ENCODE data around the gene PPP2R5C.
"Not testable (repeated sequence)": the region's sequence is repeated elsewhere in the genome, so short reads cannot be mapped to it uniquely, and the experiment has no call there.

Gene PPP2R5C

GRCh38 chr14:101761032-101761880 is at the start of gene PPP2R5C:
PPP2R5C (plus strand) TSS chr14:101761709; CDS start chr14:101761894, 185 bp downstream.
- CTCF ChIA-PET = interaction anchor here (0.7 kb wide), 1 partner anchor 166 kb away, joined by 3 read pairs; no protein-coding TSS in a partner anchor
- peak within 1 kb of the TSS; percentile 88 for H3K27ac ChIP-seq
- peak; percentile 94 for DNase-seq (ENCODE audit: low spot score)
- POLR2A ChIA-PET (ENCODE audit: low non-redundant PET) = no interaction called here
- no peak for TF ChIP-seq CTCF (conservative IDR thresholded peaks at IDR 0.05; ENCODE audit: low read depth)

- POLR2A ChIA-PET (ENCODE audit: low non-redundant PET); CTCF ChIA-PET; DNase-seq (ENCODE audit: low spot score); H3K27ac ChIP-seq: not testable (repeated sequence)
These were observed 49.7 kb upstream of the PPP2R5C start for GRCh38 chr14:101711857-101712233.

- POLR2A ChIA-PET (ENCODE audit: low non-redundant PET); CTCF ChIA-PET; H3K27ac ChIP-seq; DNase-seq (ENCODE audit: low spot score): not testable (repeated sequence)
These were observed 49.2 kb upstream of the PPP2R5C start for GRCh38 chr14:101712341-101712740.

GRCh38 chr14:101713091-101713490 is 48.4 kb upstream of the PPP2R5C start:
- POLR2A ChIA-PET (ENCODE audit: low non-redundant PET); CTCF ChIA-PET; H3K27ac ChIP-seq; DNase-seq (ENCODE audit: low spot score): not testable (repeated sequence)

GRCh38 chr14:101713621-101714349 is 47.7 kb upstream of the PPP2R5C start:
- ChIA-PET CTCF (no interaction called here), POLR2A (ENCODE audit: low non-redundant PET) (no interaction called here)
- DNase-seq (ENCODE audit: low spot score) = no peak
- TF ChIP-seq CTCF (conservative IDR thresholded peaks at IDR 0.05; ENCODE audit: low read depth) = no peak
- no peak overlapping the region for H3K27ac ChIP-seq

GRCh38 chr14:101714394-101714793 is 47.1 kb upstream of the PPP2R5C start:
- no peak overlapping the region for H3K27ac ChIP-seq
- no peak for TF ChIP-seq CTCF (conservative IDR thresholded peaks at IDR 0.05; ENCODE audit: low read depth)
- no peak for DNase-seq (ENCODE audit: low spot score)
- ChIA-PET POLR2A (ENCODE audit: low non-redundant PET) (no interaction called here), CTCF (no interaction called here)

- ChIA-PET CTCF (no interaction called here), POLR2A (ENCODE audit: low non-redundant PET) (no interaction called here)
- no peak overlapping the region for H3K27ac ChIP-seq
- TF ChIP-seq CTCF (conservative IDR thresholded peaks at IDR 0.05; ENCODE audit: low read depth) = no peak
- DNase-seq (ENCODE audit: low spot score) = no peak
These were observed 46.1 kb upstream of the PPP2R5C start for GRCh38 chr14:101715210-101716076.
